GM19025 (cell line): ENCODE results near the gene NFYA.
A peak's percentile ranks its signal among the peaks of the same experiment; 100 is the strongest.

Experiments
- ATAC-seq: cut with Tn5 transposase; IDR thresholded peaks from one replicate; pipeline ENCODE4 v1.9.1; 2021; ENCODE audit warnings: mild to moderate bottlenecking, low read depth, moderate library complexity; ENCODE audit not compliant: unreplicated experiment

NFYA gene

GRCh38 chr6:41072836-41073202, at the start of gene NFYA:
Gene NFYA, plus strand, starts transcription at chr6:41072974. Its CDS starts 6,116 bp downstream, at chr6:41079090.
- peak; percentile 53 for ATAC-seq

- ATAC-seq, result no peak
Observed at GRCh38 chr6:41023114-41023513, 49.7 kb upstream of the NFYA start.

- ATAC-seq, result no peak
Observed at GRCh38 chr6:41025966-41026530, 46.7 kb upstream of the NFYA start.

- no peak for ATAC-seq
Observed at GRCh38 chr6:41027241-41027640, 45.5 kb upstream of the NFYA start.

GRCh38 chr6:41027799-41028560, 44.8 kb upstream of the NFYA start:
- peak; percentile 91 for ATAC-seq

GRCh38 chr6:41028561-41029412, 44.0 kb upstream of the NFYA start:
- ATAC-seq, result peak; percentile 28

- no peak for ATAC-seq
Observed at GRCh38 chr6:41032830-41033229, 39.9 kb upstream of the NFYA start.

GRCh38 chr6:41033776-41034175, 39.0 kb upstream of the NFYA start:
- ATAC-seq, result no peak

GRCh38 chr6:41036186-41036585, 36.6 kb upstream of the NFYA start:
- no peak for ATAC-seq

- no peak for ATAC-seq
Observed at GRCh38 chr6:41036601-41037000, 36.2 kb upstream of the NFYA start.

- ATAC-seq, result no peak
Observed at GRCh38 chr6:41037107-41037900, 35.5 kb upstream of the NFYA start.

GRCh38 chr6:41038205-41038604, 34.6 kb upstream of the NFYA start:
- no peak for ATAC-seq

GRCh38 chr6:41039060-41039998, 33.4 kb upstream of the NFYA start, which contains the start of gene UNC5CL:
Gene UNC5CL, minus strand, starts transcription at chr6:41039221. Its CDS starts 4,147 bp downstream, at chr6:41035074.
- no peak for ATAC-seq

GRCh38 chr6:41040101-41040939, 32.5 kb upstream of the NFYA start:
- no peak for ATAC-seq

- ATAC-seq, result no peak
Observed at GRCh38 chr6:41040940-41041536, 31.7 kb upstream of the NFYA start.

- ATAC-seq, result no peak
Observed at GRCh38 chr6:41042226-41043055, 30.3 kb upstream of the NFYA start, which contains the start of gene TSPO2. Gene TSPO2, plus strand, starts transcription at chr6:41042467. Its CDS starts 519 bp downstream, at chr6:41042986.

GRCh38 chr6:41043151-41043550, 29.6 kb upstream of the NFYA start:
- no peak for ATAC-seq
